Psoas muscle (tissue), 8 donors: ENCODE measurements around the gene CDKAL1. TPM values are rescaled to one million over a fixed set of nuclear protein-coding genes. Genes with fewer than 3 reads are reported as not detected.

Source experiments
- ATAC-seq, 4 donors: fragments of 200-7000 bp; cut with Tn5 transposase; one replicate each; pipeline ENCODE4 v1.9.1; 2020; ENCODE audit warnings: moderate library complexity in 3 of 4, mild to moderate bottlenecking in 2 of 4
- DNase-seq, 2 donors: peaks; one replicate each; pipeline ENCODE4 v3.0.0-alpha.2; 2020
- H3K27ac ChIP-seq: fragments of 200-600 bp; one replicate; pipeline ENCODE4 v1.8.0; 2022
- H3K27me3 ChIP-seq, 3 donors: fragments of 200-600 bp in 1 of 3; one replicate each; pipeline versions ENCODE4 v1.6.1 to v1.8.0; 2013 to 2022; ENCODE audit warnings: low read length in 2 of 3, mild to moderate bottlenecking in 2 of 3, moderate library complexity in 1 of 3; ENCODE audit not compliant: insufficient read depth in 3 of 3
- H3K36me3 ChIP-seq, 2 donors: fragments of 200-600 bp in 1 of 2; one replicate each; pipeline versions ENCODE4 v1.6.1 to v1.8.0; 2013 to 2022; ENCODE audit warnings: low read depth in 1 of 2, mild to moderate bottlenecking in 1 of 2, moderate library complexity in 1 of 2; ENCODE audit not compliant: insufficient read depth in 1 of 2
- H3K4me1 ChIP-seq: fragments of 200-600 bp; one replicate; pipeline ENCODE4 v1.8.0; 2022
- H3K4me3 ChIP-seq: fragments of 200-600 bp; one replicate; pipeline ENCODE4 v1.8.0; 2022; ENCODE audit warnings: mild to moderate bottlenecking
- H3K9me3 ChIP-seq: fragments of 200-600 bp; one replicate; pipeline ENCODE4 v1.8.0; 2022
- CTCF ChIP-seq: fragments of 200-600 bp; IDR thresholded peaks from one replicate; pipeline ENCODE4 v1.8.0; 2022; ENCODE audit warnings: antibody characterized with exemption
- WGBS, 3 donors: extraction: QIAGEN DNeasy Blood & Tissue Kit; methylation state at CpG; one replicate each; pipeline versions ENCODE4 v1.1.6 to v1.1.7; 2013; 5-methylcytosine and 5-hydroxymethylcytosine counted together
- intact Hi-C, 2 donors: fragments of 100-400 bp; cut with DNase I; formaldehyde crosslinking; loops; one replicate each; pipeline versions ENCODE4 v1.11.0 to v1.14.2; 2022
- polyA plus RNA-seq, 3 donors: library from polyadenylated mRNA; stranded (reverse); fragments of 200-250 nt; gene quantifications; one replicate each; pipeline ENCODE4 v1.2.3, GENCODE V29; 2013
- total RNA-seq, 4 donors: library from RNA; stranded (reverse); fragmentation: NEBNext Ultra II Directional in 2 of 4; extraction: Animal tissue kit (Norgen Biotek cat#: 25700) in 2 of 4; gene quantifications; one replicate each; pipeline versions ENCODE4 v1.2.1 to v1.2.4, GENCODE V29; 2021 to 2023
- donor health status: healthy with polysubstance abuse.
- donor health status: DM: no; HTN: no; CAD: no; lungs with moderate emphysema.
- donor health status: Bipolar disorder and iron deficiency.
- donor health status: healthy.
- donor health status: DM: yes; HTN: yes; CAD: no.
- donor health status: DM: no; HTN: no; CAD: no.
- donor health status: DM: no; HTN: no; CAD: no.
- donor health status: DM: yes; HTN: yes; CAD: no.

The CDKAL1 gene
- total and polyA plus RNA-seq, 7 donors: 4.5 to 16.1 (median 12.9) TPM

- Histone ChIP-seq H3K4me1 (no peaks in the 10 kb centered on the region), H3K27ac (no peak overlapping the region), H3K4me3 (no peak overlapping the region), H3K27me3 (no peaks in the 10 kb centered on the region), H3K9me3 (no peaks in the 10 kb centered on the region), H3K36me3 (no peaks in the 10 kb centered on the region)
- no peak for TF ChIP-seq CTCF
- intact Hi-C loops: no loop called here
- no peak for ATAC-seq
- 91 to 93% (median 92%) methylated on average over 6 of the region's 6 CpGs for WGBS, 3 donors
- no peak for DNase-seq
Measured at GRCh38 chr6:21046276-21046675, 512.0 kb downstream of the CDKAL1 start.

GRCh38 chr6:21048047-21048446, 513.8 kb downstream of the CDKAL1 start:
- WGBS, 3 donors: 92 to 99% (median 93%) methylated on average over 2 of the region's 2 CpGs
- H3K4me1 ChIP-seq: no peaks in the 10 kb centered on the region

GRCh38 chr6:21049148-21049547, 514.9 kb downstream of the CDKAL1 start:
- ATAC-seq (no peak), DNase-seq (no peak)
- Histone ChIP-seq H3K36me3 (no peaks in the 10 kb centered on the region), H3K27ac (no peak overlapping the region), H3K4me1 (no peaks in the 10 kb centered on the region), H3K27me3 (no peaks in the 10 kb centered on the region), H3K9me3 (no peaks in the 10 kb centered on the region), H3K4me3 (no peak overlapping the region)
- no peak for TF ChIP-seq CTCF
- intact Hi-C loops: no loop called here

More at GRCh38 chr6:21048047-21048446, 513.8 kb downstream of the CDKAL1 start:
- H3K27ac ChIP-seq: no peak overlapping the region
- DNase-seq: no peak
- no peaks in the 10 kb centered on the region for H3K27me3 ChIP-seq
- no peaks in the 10 kb centered on the region for H3K36me3 ChIP-seq
- ATAC-seq: no peak
- no peaks in the 10 kb centered on the region for H3K9me3 ChIP-seq
- H3K4me3 ChIP-seq: no peak overlapping the region
- intact Hi-C loops: no loop called here
- no peak for TF ChIP-seq CTCF

- Histone ChIP-seq H3K27me3 (no peaks in the 10 kb centered on the region), H3K9me3 (no peaks in the 10 kb centered on the region), H3K36me3 (no peaks in the 10 kb centered on the region), H3K4me1 (no peaks in the 10 kb centered on the region), H3K4me3 (no peak overlapping the region), H3K27ac (no peak overlapping the region)
- TF ChIP-seq CTCF: no peak
- DNase-seq (no peak), ATAC-seq (no peak)
- intact Hi-C loops: no loop called here
Measured at GRCh38 chr6:21049572-21049971, 515.3 kb downstream of the CDKAL1 start.

GRCh38 chr6:21050935-21051334, 516.7 kb downstream of the CDKAL1 start:
- WGBS, 3 donors: 93 to 94% (median 94%) methylated on average over 2 of the region's 2 CpGs
- ATAC-seq (no peak), DNase-seq (no peak)
- H3K4me1 ChIP-seq: no peaks in the 10 kb centered on the region
- H3K36me3 ChIP-seq: no peaks in the 10 kb centered on the region
- no peak for TF ChIP-seq CTCF
- no peaks in the 10 kb centered on the region for H3K9me3 ChIP-seq
- H3K4me3 ChIP-seq: no peak overlapping the region
- H3K27ac ChIP-seq: no peak overlapping the region
- no peaks in the 10 kb centered on the region for H3K27me3 ChIP-seq
- intact Hi-C loops: no loop called here
